Thyroid gland (tissue), 4 donors: Measurements from ENCODE around the gene MRRF.

Source experiments
- POLR2A ChIP-seq, 2 donors: fragments of 450-650 bp; IDR thresholded peaks; one replicate each; pipeline ENCODE4 v1.6.1; 2017; ENCODE audit warnings: antibody characterized with exemption in 2 of 2, mild to moderate bottlenecking in 2 of 2, moderate library complexity in 1 of 2
- TF ChIP-seq, protein P1 (sequence below), 6 experiments: fragments of 200-600 bp in 3 of 6; fragments of 450-650 bp in 3 of 6; sonication (generic) in 3 of 6; IDR thresholded peaks; one replicate each; pipeline ENCODE4 v1.5.1; 2016 to 2019; ENCODE audit warnings: antibody characterized with exemption in 6 of 6, mild to moderate bottlenecking in 2 of 6, inconsistent platforms in 1 of 6, moderate library complexity in 1 of 6

DNA sequence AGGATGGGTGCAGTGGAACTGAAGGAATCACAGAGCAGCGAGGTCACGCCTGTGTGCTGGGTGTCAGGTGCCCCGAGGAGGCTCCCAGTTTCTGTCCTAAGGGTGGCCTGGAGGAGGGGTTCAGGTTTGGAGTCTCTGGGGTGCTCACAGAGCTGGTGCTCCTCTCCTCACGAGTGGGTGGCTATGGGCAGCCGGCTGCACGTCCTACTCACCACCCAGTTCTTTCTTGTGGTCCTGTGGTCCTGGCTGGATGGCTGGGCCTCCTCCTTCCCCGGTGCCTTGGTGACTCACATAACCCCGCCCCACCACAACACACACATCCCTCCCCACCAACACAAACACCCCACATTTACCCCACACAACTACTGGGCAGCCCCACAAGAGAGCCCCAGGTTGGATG, 96.2 kb downstream of the MRRF start:
- TF ChIP-seq, protein P1, sequence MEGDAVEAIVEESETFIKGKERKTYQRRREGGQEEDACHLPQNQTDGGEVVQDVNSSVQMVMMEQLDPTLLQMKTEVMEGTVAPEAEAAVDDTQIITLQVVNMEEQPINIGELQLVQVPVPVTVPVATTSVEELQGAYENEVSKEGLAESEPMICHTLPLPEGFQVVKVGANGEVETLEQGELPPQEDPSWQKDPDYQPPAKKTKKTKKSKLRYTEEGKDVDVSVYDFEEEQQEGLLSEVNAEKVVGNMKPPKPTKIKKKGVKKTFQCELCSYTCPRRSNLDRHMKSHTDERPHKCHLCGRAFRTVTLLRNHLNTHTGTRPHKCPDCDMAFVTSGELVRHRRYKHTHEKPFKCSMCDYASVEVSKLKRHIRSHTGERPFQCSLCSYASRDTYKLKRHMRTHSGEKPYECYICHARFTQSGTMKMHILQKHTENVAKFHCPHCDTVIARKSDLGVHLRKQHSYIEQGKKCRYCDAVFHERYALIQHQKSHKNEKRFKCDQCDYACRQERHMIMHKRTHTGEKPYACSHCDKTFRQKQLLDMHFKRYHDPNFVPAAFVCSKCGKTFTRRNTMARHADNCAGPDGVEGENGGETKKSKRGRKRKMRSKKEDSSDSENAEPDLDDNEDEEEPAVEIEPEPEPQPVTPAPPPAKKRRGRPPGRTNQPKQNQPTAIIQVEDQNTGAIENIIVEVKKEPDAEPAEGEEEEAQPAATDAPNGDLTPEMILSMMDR (IDR thresholded peaks at IDR 0.05), result no peak
- TF ChIP-seq POLR2A (IDR thresholded peaks at IDR 0.05), result no peak
